Gastrocnemius medialis (tissue), 4 donors: ENCODE measurements around the gene SMIM9. TPM values are rescaled to one million over a fixed set of nuclear protein-coding genes. Genes with fewer than 3 reads are reported as not detected.

ENCODE experiments used
- ATAC-seq, 2 donors: fragments of 150-250 bp; one replicate each; pipeline ENCODE4 v1.9.1; 2016
- DNase-seq, 2 donors: peaks; one replicate each; pipeline ENCODE4 v3.0.0-alpha.2; 2019
- H3K27ac ChIP-seq, 4 donors: fragments of 200-600 bp; sonication (generic); 1 replicate in 1 of 4; 2 replicates in 3 of 4; pipeline ENCODE4 v1.5.1; 2016 to 2018; ENCODE audit warnings: mild to moderate bottlenecking in 2 of 4, moderate library complexity in 1 of 4
- H3K27me3 ChIP-seq, 3 donors: fragments of 200-600 bp; sonication (generic) in 2 of 3; 1 replicate in 1 of 3; 2 replicates in 2 of 3; pipeline versions ENCODE4 v1.5.1 to v1.6.0; 2016 to 2019; ENCODE audit warnings: mild to moderate bottlenecking in 1 of 3, moderate library complexity in 1 of 3
- H3K36me3 ChIP-seq, 2 donors: fragments of 200-600 bp; sonication (generic) in 1 of 2; one replicate each; pipeline ENCODE4 v1.5.1; 2017 to 2018
- H3K4me1 ChIP-seq, 2 donors: fragments of 200-600 bp; sonication (generic) in 1 of 2; one replicate each; pipeline ENCODE4 v1.5.1; 2016 to 2017; ENCODE audit warnings: mild to moderate bottlenecking in 2 of 2
- H3K4me3 ChIP-seq, 4 donors: fragments of 200-600 bp; sonication (generic) in 3 of 4; 1 replicate in 1 of 4; 2 replicates in 3 of 4; pipeline ENCODE4 v1.5.1; 2016 to 2019; ENCODE audit warnings: mild to moderate bottlenecking in 2 of 4
- H3K9me3 ChIP-seq, 3 donors: fragments of 200-600 bp; sonication (generic) in 2 of 3; 1 replicate in 1 of 3; 2 replicates in 2 of 3; pipeline ENCODE4 v1.5.1; 2016 to 2019
- POLR2A ChIP-seq, 2 donors: fragments of 450-650 bp; IDR thresholded peaks; one replicate each; pipeline ENCODE4 v1.6.1; 2017; ENCODE audit warnings: antibody characterized with exemption in 2 of 2, mild to moderate bottlenecking in 2 of 2, moderate library complexity in 2 of 2
- in situ Hi-C, 4 donors: fragments of 200-750 bp; cut with MboI; loops; one replicate each; pipeline versions ENCODE4 v1.15.0 to v1.8.0; 2017; ENCODE audit warnings: low sequenced_read_pairs in 4 of 4
- intact Hi-C: fragments of 100-400 bp; cut with DNase I; formaldehyde crosslinking; loops from one replicate; pipeline ENCODE4 v1.15.1; 2023; ENCODE audit warnings: low total_unique reads
- total RNA-seq, 4 donors: library from RNA; depleted of rRNA; stranded (reverse); fragments of >200 nt; gene quantifications; one replicate each; pipeline versions ENCODE4 v1.1.0 to v1.2.3, GENCODE V29; 2016
- TF ChIP-seq, protein P1 (sequence below), 5 experiments: fragments of 450-650 bp in 3 of 5; fragments of 200-600 bp in 2 of 5; sonication (generic) in 2 of 5; IDR thresholded peaks in 4 of 5; conservative IDR thresholded peaks in 1 of 5; 1 replicate in 4 of 5; 2 replicates in 1 of 5; pipeline ENCODE4 v1.5.1; 2016 to 2019; ENCODE audit warnings: antibody characterized with exemption in 5 of 5, mild to moderate bottlenecking in 3 of 5, moderate library complexity in 3 of 5

SMIM9 gene
- total RNA-seq, 4 donors from 2014 or later, result not detected

DNA sequence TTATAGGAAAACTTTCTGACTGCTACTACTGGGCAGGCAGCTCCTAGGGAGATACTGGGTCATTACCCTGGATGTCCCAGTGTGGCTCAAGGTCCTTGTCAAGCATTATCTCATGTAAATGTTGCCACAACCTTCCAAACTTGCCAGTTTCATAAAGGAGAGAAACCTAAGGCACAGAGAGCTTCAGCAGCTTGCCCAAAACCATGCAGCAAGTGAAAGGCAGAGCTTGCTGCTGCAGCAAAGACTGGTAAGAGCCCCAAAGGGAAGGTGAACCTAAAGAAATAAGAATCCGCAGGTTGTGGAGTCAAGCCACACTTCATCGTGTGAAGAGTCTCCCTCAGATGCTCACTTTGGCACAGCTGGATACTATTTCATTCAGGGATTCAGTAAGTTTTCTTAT, 31.5 kb downstream of the SMIM9 start:
- ATAC-seq, result no peak
- no peak for DNase-seq
- intact Hi-C loops (loop anchor here (10.0 kb wide), 1 partner anchor 812 kb away; the partner anchor contains the start of genes SPRY3 and TMLHE), in situ Hi-C loops (no loop called here)
- no peak for TF ChIP-seq POLR2A (IDR thresholded peaks at IDR 0.05)
- TF ChIP-seq, protein P1, sequence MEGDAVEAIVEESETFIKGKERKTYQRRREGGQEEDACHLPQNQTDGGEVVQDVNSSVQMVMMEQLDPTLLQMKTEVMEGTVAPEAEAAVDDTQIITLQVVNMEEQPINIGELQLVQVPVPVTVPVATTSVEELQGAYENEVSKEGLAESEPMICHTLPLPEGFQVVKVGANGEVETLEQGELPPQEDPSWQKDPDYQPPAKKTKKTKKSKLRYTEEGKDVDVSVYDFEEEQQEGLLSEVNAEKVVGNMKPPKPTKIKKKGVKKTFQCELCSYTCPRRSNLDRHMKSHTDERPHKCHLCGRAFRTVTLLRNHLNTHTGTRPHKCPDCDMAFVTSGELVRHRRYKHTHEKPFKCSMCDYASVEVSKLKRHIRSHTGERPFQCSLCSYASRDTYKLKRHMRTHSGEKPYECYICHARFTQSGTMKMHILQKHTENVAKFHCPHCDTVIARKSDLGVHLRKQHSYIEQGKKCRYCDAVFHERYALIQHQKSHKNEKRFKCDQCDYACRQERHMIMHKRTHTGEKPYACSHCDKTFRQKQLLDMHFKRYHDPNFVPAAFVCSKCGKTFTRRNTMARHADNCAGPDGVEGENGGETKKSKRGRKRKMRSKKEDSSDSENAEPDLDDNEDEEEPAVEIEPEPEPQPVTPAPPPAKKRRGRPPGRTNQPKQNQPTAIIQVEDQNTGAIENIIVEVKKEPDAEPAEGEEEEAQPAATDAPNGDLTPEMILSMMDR (IDR thresholded peaks at IDR 0.05 in 4 of 5, conservative IDR thresholded peaks at IDR 0.05 in 1 of 5), result no peak
- Histone ChIP-seq H3K9me3 (no peaks in the 10 kb centered on the region), H3K4me1 (peaks cover 0 to 15% of the 10 kb centered on the region in 2 donors), H3K36me3 (no peaks in the 10 kb centered on the region), H3K27me3 (no peaks in the 10 kb centered on the region), H3K27ac (no peak overlapping the region), H3K4me3 (no peak overlapping the region)

DNA sequence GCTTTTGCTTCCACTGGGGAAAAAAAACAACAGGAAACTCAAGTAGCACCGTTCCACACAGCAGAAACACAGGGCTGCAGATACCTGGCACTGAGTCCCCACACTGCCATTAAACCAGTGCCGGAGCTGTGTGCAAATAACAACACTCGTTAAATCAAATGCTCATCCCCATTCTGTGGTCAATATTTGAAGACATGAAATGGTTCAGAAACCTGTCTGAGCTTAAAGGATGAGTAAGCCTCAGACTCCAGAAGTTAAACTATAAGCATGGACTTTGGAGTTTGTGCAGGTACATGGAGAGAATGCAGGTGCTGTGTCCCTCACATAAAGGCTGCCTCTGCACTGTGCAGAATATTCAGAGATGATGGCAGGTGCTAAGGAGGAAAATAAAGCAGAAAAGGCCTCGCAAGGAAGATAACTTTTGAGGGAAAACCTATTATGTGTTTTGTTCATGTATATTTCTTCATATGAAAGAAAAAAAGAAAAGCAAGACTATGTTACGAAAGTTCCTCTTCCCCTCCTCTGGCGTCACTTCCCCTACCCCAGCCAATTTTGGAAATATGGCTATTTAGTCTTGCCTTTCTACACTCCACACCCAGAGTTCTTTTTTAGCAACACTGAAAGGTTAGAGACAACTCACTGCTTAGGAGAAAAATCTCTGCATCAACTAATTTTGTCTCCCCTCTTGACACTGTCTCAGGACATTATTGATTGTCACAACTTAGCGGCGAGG, 33.8 kb downstream of the SMIM9 start:
- Histone ChIP-seq H3K36me3 (no peaks in the 10 kb centered on the region), H3K27ac (no peak overlapping the region), H3K4me1 (peaks cover 0 to 15% of the 10 kb centered on the region in 2 donors), H3K4me3 (no peak overlapping the region), H3K27me3 (no peaks in the 10 kb centered on the region), H3K9me3 (no peaks in the 10 kb centered on the region)
- TF ChIP-seq, protein P1 (IDR thresholded peaks at IDR 0.05 in 4 of 5, conservative IDR thresholded peaks at IDR 0.05 in 1 of 5), result no peak
- no peak for TF ChIP-seq POLR2A (IDR thresholded peaks at IDR 0.05)
- DNase-seq, result no peak
- in situ Hi-C loops, result no loop called here
- no peak for ATAC-seq
- intact Hi-C loops, result loop anchor here (10.0 kb wide), 1 partner anchor 814 kb away; the partner anchor contains the start of genes SPRY3 and TMLHE

DNA sequence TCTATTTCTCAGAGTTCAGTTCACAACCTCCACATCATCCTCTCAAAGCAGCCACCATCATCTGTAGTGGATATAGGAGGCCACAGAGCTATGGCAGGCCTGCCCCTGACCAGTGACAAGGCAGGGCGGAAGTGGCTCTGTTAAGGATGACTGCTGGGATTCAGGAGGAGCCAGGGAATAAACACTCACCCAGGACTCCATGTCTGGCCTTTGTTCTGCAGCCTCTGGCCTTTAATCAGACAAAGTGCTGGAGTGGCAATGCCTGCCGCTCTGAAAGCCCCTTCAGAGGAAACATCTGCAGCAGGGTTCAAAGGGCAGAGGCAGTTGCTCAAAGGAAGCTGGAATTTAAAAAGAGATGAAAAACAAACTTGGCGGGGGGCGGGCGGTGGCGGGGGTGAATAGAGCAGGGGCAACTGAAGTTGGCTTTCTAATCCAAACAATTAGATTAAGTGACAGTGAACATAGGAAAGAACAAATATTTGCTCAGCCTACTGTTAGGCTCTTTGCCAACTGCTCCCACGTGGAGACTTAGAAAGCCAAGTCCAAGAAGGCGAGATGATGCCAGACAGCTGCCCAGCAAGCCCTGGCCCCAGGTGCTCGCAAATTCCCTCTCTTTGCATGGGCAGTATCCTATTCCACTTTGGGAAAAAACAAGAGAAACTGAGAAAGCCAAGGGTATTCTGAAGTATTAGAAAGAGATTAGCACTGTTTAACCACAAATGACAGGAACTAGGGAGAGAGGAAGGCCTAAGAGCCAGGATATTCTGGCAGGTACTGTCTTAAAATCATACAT, 34.7 kb downstream of the SMIM9 start:
- TF ChIP-seq POLR2A (IDR thresholded peaks at IDR 0.05), result no peak
- TF ChIP-seq, protein P1 (IDR thresholded peaks at IDR 0.05 in 4 of 5, conservative IDR thresholded peaks at IDR 0.05 in 1 of 5), result no peak
- no peaks in the 10 kb centered on the region for H3K27me3 ChIP-seq
- H3K4me1 ChIP-seq, result peaks cover 0 to 15% of the 10 kb centered on the region in 2 donors
- in situ Hi-C loops (no loop called here), intact Hi-C loops (loop anchor here (10.0 kb wide), 1 partner anchor 815 kb away; the partner anchor contains the start of genes SPRY3 and TMLHE)
- no peaks in the 10 kb centered on the region for H3K9me3 ChIP-seq
- DNase-seq, result no peak
- no peaks in the 10 kb centered on the region for H3K36me3 ChIP-seq
- peak overlapping the region in 1 of 4 donors; percentile 2 for H3K27ac ChIP-seq
- H3K4me3 ChIP-seq, result no peak overlapping the region
- no peak for ATAC-seq

DNA sequence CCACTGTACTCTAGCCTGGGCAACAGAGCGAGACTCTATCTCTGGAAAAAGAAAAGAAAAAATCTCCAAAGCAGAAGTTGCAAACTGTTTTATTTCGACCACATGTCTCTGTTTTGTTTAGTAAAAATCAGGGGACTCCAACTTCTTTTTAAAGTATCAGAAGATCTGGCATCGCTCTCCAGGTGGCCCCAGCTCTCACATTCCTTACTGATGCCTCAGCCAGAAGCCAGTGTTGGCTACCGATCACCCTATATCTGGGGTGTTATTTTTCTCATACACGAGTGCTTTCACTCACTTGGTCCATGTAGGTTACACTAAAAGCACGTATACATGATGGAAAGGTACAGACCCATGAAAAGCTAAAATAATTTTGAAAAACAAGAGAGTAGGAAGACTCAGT, 37.5 kb downstream of the SMIM9 start:
- Histone ChIP-seq H3K27me3 (no peaks in the 10 kb centered on the region), H3K9me3 (no peaks in the 10 kb centered on the region), H3K4me3 (no peak overlapping the region), H3K36me3 (no peaks in the 10 kb centered on the region), H3K27ac (no peak overlapping the region), H3K4me1 (peaks cover 0 to 7% of the 10 kb centered on the region in 2 donors)
- intact Hi-C loops (no loop called here), in situ Hi-C loops (no loop called here)
- ATAC-seq (no peak), DNase-seq (no peak)
- TF ChIP-seq POLR2A (IDR thresholded peaks at IDR 0.05), result no peak
- TF ChIP-seq, protein P1 (IDR thresholded peaks at IDR 0.05 in 4 of 5, conservative IDR thresholded peaks at IDR 0.05 in 1 of 5), result no peak
